HepG2 (cell line): Measurements from ENCODE around the gene SCGB3A1. TPM values are rescaled to one million over a fixed set of nuclear protein-coding genes. Genes with fewer than 3 reads are reported as not detected.

Experiments
- ATAC-seq: fragments of 200-7000 bp; cut with Tn5 transposase; 3 replicates; pipeline ENCODE4 v1.9.1; 2020; ENCODE audit warnings: mild to moderate bottlenecking, moderate library complexity
- BruUV-seq: library from RNA; stranded (reverse); fragments of 400-500 nt; replicated peaks from 2 replicates; lab custom pipeline; 2021; lab: Mats Ljungman, UMichigan
- CTCF ChIA-PET: fragments of 300-600 bp; formaldehyde crosslinking; extraction: SDS; loops from one replicate; lab custom pipeline; 2021; ENCODE audit warnings: low total read pairs, inconsistent platforms, low intra/inter-chr PET ratio; lab: Yijun Ruan, JAX
- POLR2A ChIA-PET: fragments of 350-600 bp; sonication (Branson Sonifier 250); formaldehyde crosslinking; loops from one replicate; lab custom pipeline; 2020; ENCODE audit warnings: antibody characterized with exemption, inconsistent platforms; lab: Yijun Ruan, JAX
- DNase-seq: peaks from one replicate; pipeline ENCODE4 v3.0.0-alpha.2; 2015; ENCODE audit warnings: low spot score
- FAIRE-seq: peaks from 3 replicates; lab custom pipeline; 2011; peaks lifted over from hg19 to GRCh38; lab: Jason Lieb, UNC
- H2AFZ ChIP-seq: one replicate; pipeline ENCODE4 v1.6.1; 2011; ENCODE audit warnings: low read length, inconsistent platforms
- H3K27ac ChIP-seq: fragments of 300-600 bp; 3 replicates; pipeline ENCODE4 v1.8.0; 2011; ENCODE audit warnings: mixed run types, mild to moderate bottlenecking, mixed read lengths, low read length, inconsistent platforms; ENCODE audit not compliant: insufficient read depth; ENCODE audit errors: extremely low read length
- H3K27me3 ChIP-seq, 2 experiments: fragments of 200-600 bp in 1 of 2; 2 replicates in 1 of 2; 3 replicates in 1 of 2; pipeline versions ENCODE4 v1.6.0 to v1.8.0; 2011; ENCODE audit warnings: low read length in 2 of 2, mild to moderate bottlenecking in 2 of 2, moderate library complexity in 2 of 2, inconsistent platforms in 1 of 2; ENCODE audit not compliant: insufficient read depth in 2 of 2, control insufficient read depth in 1 of 2
- H3K36me3 ChIP-seq, 2 experiments: fragments of 200-600 bp in 1 of 2; replicated peaks in 1 of 2; 2 replicates in 1 of 2; 3 replicates in 1 of 2; pipeline versions ENCODE4 v1.5.1 to v1.8.0; 2011; ENCODE audit warnings: low read length in 2 of 2, inconsistent platforms in 1 of 2; ENCODE audit not compliant: insufficient read depth in 2 of 2, control insufficient read depth in 1 of 2
- H3K4me1 ChIP-seq: 2 replicates; pipeline ENCODE4 v1.5.1; 2012; ENCODE audit warnings: low read length, inconsistent platforms; ENCODE audit not compliant: insufficient read depth
- H3K4me2 ChIP-seq: 2 replicates; pipeline ENCODE4 v1.6.0; 2011; ENCODE audit warnings: low read depth, low read length, inconsistent platforms
- H3K4me3 ChIP-seq, 3 experiments: fragments of 200-600 bp in 1 of 3; sonication (generic), shearing (Covaris generic) in 1 of 3; replicated peaks in 1 of 3; 2 replicates each; pipeline ENCODE4 v1.5.1; 2011 to 2016; ENCODE audit warnings: low read length in 3 of 3, inconsistent platforms in 2 of 3, low read depth in 2 of 3, mild to moderate bottlenecking in 2 of 3, control low read depth in 1 of 3, mixed read lengths in 1 of 3; ENCODE audit not compliant: insufficient read depth in 1 of 3
- H3K79me2 ChIP-seq: one replicate; pipeline ENCODE4 v1.6.1; 2011; ENCODE audit warnings: low read length, inconsistent platforms; ENCODE audit not compliant: insufficient read depth
- H3K9ac ChIP-seq: 2 replicates; pipeline ENCODE4 v1.6.0; 2011; ENCODE audit warnings: mild to moderate bottlenecking, low read depth, low read length, inconsistent platforms; ENCODE audit not compliant: insufficient read depth
- H3K9me3 ChIP-seq: 2 replicates; pipeline ENCODE4 v1.5.1; 2012; ENCODE audit warnings: mild to moderate bottlenecking, low read length
- H4K20me1 ChIP-seq: 2 replicates; pipeline ENCODE4 v1.6.0; 2011; ENCODE audit warnings: inconsistent platforms, mild to moderate bottlenecking, low read length, moderate library complexity; ENCODE audit not compliant: insufficient read depth
- BATF2 ChIP-seq: sonication (generic); formaldehyde crosslinking; IDR thresholded peaks from 2 replicates; pipeline ENCODE4 v1.8.0; 2022; ENCODE audit warnings: mild to moderate bottlenecking, missing genetic modification reagents, moderate library complexity
- CHCHD3 ChIP-seq: sonication (generic); formaldehyde crosslinking; IDR thresholded peaks from 2 replicates; pipeline ENCODE4 v1.8.0; 2022; ENCODE audit warnings: mild to moderate bottlenecking, missing genetic modification reagents, moderate library complexity
- HMGXB3 ChIP-seq: sonication (generic); formaldehyde crosslinking; IDR thresholded peaks from 2 replicates; pipeline ENCODE4 v1.4.0; 2020; ENCODE audit warnings: missing genetic modification reagents, borderline replicate concordance
- HNF4G ChIP-seq, 2 experiments: sonication (generic) in 1 of 2; formaldehyde crosslinking in 1 of 2; IDR thresholded peaks; 2 replicates each; pipeline versions ENCODE4 v1.4.0 to v1.6.1; 2011 to 2020; ENCODE audit warnings: borderline replicate concordance in 2 of 2, low read depth in 2 of 2, mild to moderate bottlenecking in 2 of 2, low read length in 1 of 2, missing genetic modification reagents in 1 of 2, moderate library complexity in 1 of 2
- HNRNPH1 ChIP-seq: fragments of 200-400 bp; formaldehyde crosslinking; optimal IDR thresholded peaks from 2 replicates; pipeline ENCODE3; 2017; ENCODE audit warnings: mild to moderate bottlenecking, low read depth, low read length
- KDM4B ChIP-seq: sonication (generic); formaldehyde crosslinking; IDR thresholded peaks from 2 replicates; pipeline ENCODE4 v1.4.0; 2020; ENCODE audit warnings: missing genetic modification reagents
- KLF11 ChIP-seq: IDR thresholded peaks from 2 replicates; pipeline ENCODE4 v1.6.1; 2016; ENCODE audit warnings: missing compliant biosample characterization
- MTF1 ChIP-seq: sonication (generic); formaldehyde crosslinking; IDR thresholded peaks from 2 replicates; pipeline ENCODE4 v1.5.0; 2020; ENCODE audit warnings: missing genetic modification reagents
- PITX1 ChIP-seq: sonication (generic); formaldehyde crosslinking; IDR thresholded peaks from 2 replicates; pipeline ENCODE4 v1.5.1; 2020; ENCODE audit warnings: mild to moderate bottlenecking, missing genetic modification reagents
- RAD21 ChIP-seq: fragments of 450-650 bp; formaldehyde crosslinking; IDR thresholded peaks from 2 replicates; pipeline ENCODE4 v1.5.0; 2020; ENCODE audit warnings: mild to moderate bottlenecking
- RBM22 ChIP-seq: fragments of 200-400 bp; formaldehyde crosslinking; optimal IDR thresholded peaks from 2 replicates; pipeline ENCODE3; 2017; ENCODE audit warnings: mild to moderate bottlenecking, low read length, moderate library complexity
- RNF2 ChIP-seq: fragments of 450-650 bp; conservative IDR thresholded peaks from 2 replicates; pipeline ENCODE4 v1.6.1; 2016; ENCODE audit warnings: low read depth
- SMC3 ChIP-seq: IDR thresholded peaks from 2 replicates; pipeline ENCODE4 v1.6.1; 2011; ENCODE audit warnings: low read length, improper control_type of control experiment
- TP53 ChIP-seq: sonication (generic); formaldehyde crosslinking; conservative IDR thresholded peaks from 2 replicates; pipeline ENCODE4 v1.4.0; 2020; ENCODE audit warnings: missing genetic modification reagents
- ZNF563 ChIP-seq: sonication (generic); formaldehyde crosslinking; IDR thresholded peaks from 2 replicates; pipeline ENCODE4 v1.8.0; 2022; ENCODE audit warnings: mild to moderate bottlenecking, moderate library complexity, missing genetic modification reagents
- ZNF614 ChIP-seq: IDR thresholded peaks from 2 replicates; pipeline ENCODE4 v1.6.1; 2018; ENCODE audit warnings: missing biosample characterization, missing genetic modification reagents, inconsistent platforms, borderline replicate concordance
- ZNF678 ChIP-seq: sonication (generic); formaldehyde crosslinking; IDR thresholded peaks from 2 replicates; pipeline ENCODE4 v1.4.0; 2020; ENCODE audit warnings: mild to moderate bottlenecking, missing genetic modification reagents
- ZNF746 ChIP-seq: sonication (generic); formaldehyde crosslinking; IDR thresholded peaks from 2 replicates; pipeline ENCODE4 v1.8.0; 2022; ENCODE audit warnings: mild to moderate bottlenecking, missing genetic modification reagents
- ZNF766 ChIP-seq: sonication (generic); formaldehyde crosslinking; IDR thresholded peaks from 2 replicates; pipeline ENCODE4 v1.5.0; 2020; ENCODE audit warnings: missing genetic modification reagents, borderline replicate concordance
- WGBS: methylation state at CpG from one replicate; pipeline ENCODE4 v1.1.6; 2017; ENCODE audit warnings: low lambda C conversion rate; 5-methylcytosine and 5-hydroxymethylcytosine counted together
- in situ Hi-C: cut with HindIII; loops from 2 replicates; pipeline ENCODE4 v1.10.0; 2017; ENCODE audit warnings: low pct_unique_long_range_greater_than_20kb; ENCODE audit not compliant: extremely low pct_ligation_motif_present
- intact Hi-C: fragments of 100-400 bp; cut with micrococcal nuclease; formaldehyde crosslinking; loops from one replicate; pipeline ENCODE4 v1.10.0; 2022; ENCODE audit not compliant: unreplicated experiment
- polyA plus RNA-seq, 8 experiments: library from polyadenylated mRNA; depleted of rRNA in 3 of 8; stranded (reverse) in 7 of 8; unstranded in 1 of 8; fragments of >200 nt; fragmentation: Illumina TruSeq in 4 of 8; extraction: Trizol in 4 of 8; gene quantifications; 2 replicates each; pipeline versions ENCODE4 v1.2.1 to v1.2.3, GENCODE V29; 2011 to 2016; ENCODE audit warnings: low read depth in 4 of 8, missing spikeins in 1 of 8, mixed read lengths in 1 of 8; ENCODE audit not compliant: insufficient read depth in 1 of 8
- total RNA-seq, 5 experiments: library from RNA; depleted of rRNA; stranded (reverse); fragments of >200 nt; fragmentation: Illumina TruSeq; extraction: Trizol; gene quantifications; 2 replicates each; pipeline ENCODE4 v1.2.3, GENCODE V29; 2016; ENCODE audit warnings: low read depth in 1 of 5
- TF ChIP-seq, protein P1 (sequence below): sonication (generic); formaldehyde crosslinking; IDR thresholded peaks from 2 replicates; pipeline ENCODE4 v1.5.0; 2020; ENCODE audit warnings: missing genetic modification reagents

Gene SCGB3A1
- total and polyA plus RNA-seq, 2 of the 13 experiments (the other 11 are each of a cell fraction or from before 2014, with no cell fraction given): not detected

DNA sequence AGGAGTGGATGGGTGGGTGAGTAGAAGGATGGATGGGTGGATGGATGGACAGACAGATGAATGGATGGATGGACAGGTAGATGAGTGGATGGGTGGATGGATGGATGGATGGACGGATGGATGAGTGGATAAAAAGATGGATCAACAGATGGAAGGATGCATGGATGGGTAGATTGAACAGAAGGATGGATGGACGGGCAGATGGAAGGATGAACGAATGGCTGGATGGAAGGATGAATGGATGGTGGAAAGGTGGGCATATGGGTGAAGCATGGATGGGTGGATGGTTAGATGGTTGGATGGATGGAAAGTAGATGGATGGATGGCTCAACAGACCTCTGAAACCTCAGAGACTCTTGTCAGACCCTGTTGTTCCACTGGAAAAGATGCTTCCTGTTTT is 48.0 kb upstream of the SCGB3A1 start:
- CTCF ChIA-PET: no interaction called here

GRCh38 chr5:180637962-180638680 is 46.8 kb upstream of the SCGB3A1 start:
- Histone ChIP-seq H3K4me3 (no peak overlapping the region), H4K20me1 (no peaks in the 10 kb centered on the region), H3K27me3 (peaks cover 8 to 44% of the 10 kb centered on the region in 2 experiments; a peak in 4 of 5 replicates), H3K4me2 (no peak overlapping the region), H3K9ac (no peak overlapping the region), H3K9me3 (no peaks in the 10 kb centered on the region), H2AFZ (no peak overlapping the region), H3K79me2 (no peaks in the 10 kb centered on the region), H3K36me3 (no peaks in the 10 kb centered on the region), H3K27ac (no peak overlapping the region), H3K4me1 (no peaks in the 10 kb centered on the region)
- FAIRE-seq: no peak
- CTCF ChIA-PET: no interaction called here
- no peak for ATAC-seq
- POLR2A ChIA-PET: no interaction called here
- in situ Hi-C loops (no loop called here), intact Hi-C loops (no loop called here)
- DNase-seq: no peak
- BruUV-seq: no TSS peak
- 25% methylated on average over 18 of the region's 20 CpGs for WGBS
- TF ChIP-seq MTF1 (CRISPR knock-in tag): no peak
- no peak for TF ChIP-seq HMGXB3 (CRISPR knock-in tag)
- TF ChIP-seq, protein P1, sequence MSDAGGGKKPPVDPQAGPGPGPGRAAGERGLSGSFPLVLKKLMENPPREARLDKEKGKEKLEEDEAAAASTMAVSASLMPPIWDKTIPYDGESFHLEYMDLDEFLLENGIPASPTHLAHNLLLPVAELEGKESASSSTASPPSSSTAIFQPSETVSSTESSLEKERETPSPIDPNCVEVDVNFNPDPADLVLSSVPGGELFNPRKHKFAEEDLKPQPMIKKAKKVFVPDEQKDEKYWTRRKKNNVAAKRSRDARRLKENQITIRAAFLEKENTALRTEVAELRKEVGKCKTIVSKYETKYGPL (CRISPR knock-in tag): no peak
- no peak for TF ChIP-seq KDM4B (CRISPR knock-in tag)
- no peak for TF ChIP-seq RNF2
- TF ChIP-seq ZNF678 (CRISPR knock-in tag): no peak

More for the DNA sequence above, 48.0 kb upstream of the SCGB3A1 start:
- H3K27ac ChIP-seq: no peak overlapping the region
- no peak overlapping the region for H3K4me3 ChIP-seq
- BruUV-seq: no TSS peak
- no peak for DNase-seq
- H3K4me2 ChIP-seq: no peak overlapping the region
- no peaks in the 10 kb centered on the region for H4K20me1 ChIP-seq
- in situ Hi-C loops (no loop called here), intact Hi-C loops (no loop called here)
- no peak for TF ChIP-seq TP53 (CRISPR knock-in tag)
- no peak for TF ChIP-seq ZNF746 (CRISPR knock-in tag)
- no peak for TF ChIP-seq BATF2 (CRISPR knock-in tag)
- no peak for TF ChIP-seq ZNF563 (CRISPR knock-in tag)
- TF ChIP-seq CHCHD3 (CRISPR knock-in tag): no peak
- TF ChIP-seq PITX1 (CRISPR knock-in tag): no peak
- no peak for TF ChIP-seq ZNF614 (CRISPR knock-in tag)
- no peak for TF ChIP-seq HNRNPH1
- no peak for TF ChIP-seq SMC3
- TF ChIP-seq KLF11 (CRISPR knock-in tag): no peak
- no peak for TF ChIP-seq RAD21
- no peak for TF ChIP-seq HNF4G (IDR thresholded peaks at IDR 0.05; ENCODE audit: borderline replicate concordance, low read depth, low read length)
- TF ChIP-seq HNF4G (CRISPR knock-in tag; IDR thresholded peaks at IDR 0.05; ENCODE audit: borderline replicate concordance, low read depth): no peak
- TF ChIP-seq RBM22: no peak
- no peak for TF ChIP-seq ZNF766
- H3K79me2 ChIP-seq: no peaks in the 10 kb centered on the region
- POLR2A ChIA-PET: no interaction called here
- 6% methylated on average over 3 of the region's 3 CpGs for WGBS
- H3K27me3 ChIP-seq: peaks cover 9 to 54% of the 10 kb centered on the region in 2 experiments; a peak in 4 of 5 replicates
- no peak overlapping the region for H2AFZ ChIP-seq
- H3K9ac ChIP-seq: no peak overlapping the region
- no peak for FAIRE-seq
- no peaks in the 10 kb centered on the region for H3K4me1 ChIP-seq
- no peak for ATAC-seq
- no peaks in the 10 kb centered on the region for H3K36me3 ChIP-seq
- no peaks in the 10 kb centered on the region for H3K9me3 ChIP-seq
